Mesodermal cell (in vitro differentiated cells): ENCODE results near the gene ANKRD44.

Experiments used
- H3K27ac ChIP-seq: 2 replicates; pipeline ENCODE4 v1.7.0; 2013; ENCODE audit warnings: mild to moderate bottlenecking, low read depth, low read length, moderate library complexity; ENCODE audit not compliant: severe bottlenecking
- H3K36me3 ChIP-seq: 2 replicates; pipeline ENCODE4 v1.7.1; 2013; ENCODE audit warnings: mild to moderate bottlenecking, low read length, moderate library complexity; ENCODE audit not compliant: control insufficient read depth, insufficient read depth
- H3K4me1 ChIP-seq: one replicate; pipeline ENCODE4 v1.7.1; 2013; ENCODE audit warnings: mild to moderate bottlenecking, low read length; ENCODE audit not compliant: insufficient read depth, control insufficient read depth, poor library complexity, severe bottlenecking
- H3K4me3 ChIP-seq: 2 replicates; pipeline ENCODE4 v1.7.0; 2013; ENCODE audit warnings: low read length, control low read depth, mild to moderate bottlenecking; ENCODE audit not compliant: insufficient read depth, poor library complexity, severe bottlenecking; ENCODE audit errors: extremely low read depth
- H3K9me3 ChIP-seq: 2 replicates; pipeline ENCODE4 v1.7.1; 2013; ENCODE audit warnings: mild to moderate bottlenecking, low read length, moderate library complexity; ENCODE audit not compliant: control insufficient read depth
- WGBS, 2 experiments: methylation state at CpG; one replicate each; pipeline ENCODE4 v1.1.5; 2013; ENCODE audit warnings: missing lambda C conversion rate in 2 of 2; ENCODE audit not compliant: insufficient coverage in 2 of 2; 5-methylcytosine and 5-hydroxymethylcytosine counted together

The ANKRD44 gene

DNA sequence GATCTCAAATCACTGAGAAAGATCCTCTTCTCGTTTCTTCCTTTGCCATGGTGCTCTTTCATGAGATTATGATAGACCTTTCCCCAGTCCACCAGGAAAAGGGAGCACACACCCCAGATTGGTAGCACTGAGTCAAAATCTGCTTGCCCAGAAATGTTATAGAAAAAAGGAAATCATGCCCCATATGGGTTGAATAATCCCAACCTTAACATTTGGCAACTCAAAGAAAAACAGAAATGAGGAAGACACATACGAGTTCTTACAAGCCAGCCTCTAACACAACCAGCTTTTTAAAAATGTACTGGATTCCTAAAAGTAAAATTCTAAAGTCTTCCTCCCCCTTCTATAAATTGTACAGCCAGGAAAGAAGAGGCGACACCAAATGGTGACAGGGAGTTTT, 103.0 kb downstream of the ANKRD44 start:
- Histone ChIP-seq H3K27ac (no peak overlapping the region), H3K4me1 (peaks cover 8% of the 10 kb centered on the region), H3K4me3 (no peak overlapping the region), H3K36me3 (no peaks in the 10 kb centered on the region), H3K9me3 (no peaks in the 10 kb centered on the region)
- 100% methylated on average over 1 of the region's 3 CpGs; no CpG with 5 or more reads in 1 of the 2 experiments for WGBS, 2 experiments

GRCh38 chr2:197207106-197207505, 103.5 kb downstream of the ANKRD44 start:
- WGBS, 2 experiments: 33 to 73% methylated on average over 1 of the region's 2 CpGs
- no peaks in the 10 kb centered on the region for H3K9me3 ChIP-seq
- no peak overlapping the region for H3K4me3 ChIP-seq
- H3K4me1 ChIP-seq: peaks cover 7% of the 10 kb centered on the region
- no peak overlapping the region for H3K27ac ChIP-seq
- no peaks in the 10 kb centered on the region for H3K36me3 ChIP-seq

DNA sequence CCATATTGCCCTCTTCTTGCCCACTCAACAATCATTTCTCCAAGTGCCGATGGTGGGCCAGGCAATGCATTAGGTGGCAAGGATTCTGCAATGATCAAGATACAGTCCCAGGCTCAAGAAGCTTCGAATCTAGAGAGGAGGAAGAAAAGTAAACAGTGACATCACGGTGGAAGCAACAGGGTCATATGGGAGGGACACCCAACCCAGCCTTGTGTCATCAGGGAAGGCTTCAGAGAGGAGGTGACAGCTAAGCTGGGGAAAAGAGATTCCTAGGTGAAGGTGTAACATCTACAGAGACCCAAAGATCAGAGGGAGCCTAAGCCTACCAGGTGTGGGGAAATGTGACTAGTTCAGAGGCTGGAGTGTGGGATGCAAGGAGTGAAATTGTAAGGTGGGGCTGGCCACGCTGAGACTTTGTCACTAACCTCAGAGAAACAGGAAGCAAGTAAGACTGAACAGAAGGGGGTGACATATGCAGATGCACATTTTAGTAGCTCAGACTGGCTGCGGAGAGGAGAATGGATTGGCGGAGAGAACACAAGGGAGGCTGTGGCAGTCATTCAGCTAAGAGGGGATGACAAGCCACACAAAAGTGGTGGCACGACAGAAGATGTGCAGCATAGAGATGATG, 104.9 kb downstream of the ANKRD44 start:
- H3K4me3 ChIP-seq: no peak overlapping the region
- no peaks in the 10 kb centered on the region for H3K36me3 ChIP-seq
- peaks cover 7% of the 10 kb centered on the region for H3K4me1 ChIP-seq
- H3K27ac ChIP-seq: no peak overlapping the region
- 73 to 87% methylated on average over 5 to 6 of the region's 7 CpGs for WGBS, 2 experiments
- no peaks in the 10 kb centered on the region for H3K9me3 ChIP-seq

DNA sequence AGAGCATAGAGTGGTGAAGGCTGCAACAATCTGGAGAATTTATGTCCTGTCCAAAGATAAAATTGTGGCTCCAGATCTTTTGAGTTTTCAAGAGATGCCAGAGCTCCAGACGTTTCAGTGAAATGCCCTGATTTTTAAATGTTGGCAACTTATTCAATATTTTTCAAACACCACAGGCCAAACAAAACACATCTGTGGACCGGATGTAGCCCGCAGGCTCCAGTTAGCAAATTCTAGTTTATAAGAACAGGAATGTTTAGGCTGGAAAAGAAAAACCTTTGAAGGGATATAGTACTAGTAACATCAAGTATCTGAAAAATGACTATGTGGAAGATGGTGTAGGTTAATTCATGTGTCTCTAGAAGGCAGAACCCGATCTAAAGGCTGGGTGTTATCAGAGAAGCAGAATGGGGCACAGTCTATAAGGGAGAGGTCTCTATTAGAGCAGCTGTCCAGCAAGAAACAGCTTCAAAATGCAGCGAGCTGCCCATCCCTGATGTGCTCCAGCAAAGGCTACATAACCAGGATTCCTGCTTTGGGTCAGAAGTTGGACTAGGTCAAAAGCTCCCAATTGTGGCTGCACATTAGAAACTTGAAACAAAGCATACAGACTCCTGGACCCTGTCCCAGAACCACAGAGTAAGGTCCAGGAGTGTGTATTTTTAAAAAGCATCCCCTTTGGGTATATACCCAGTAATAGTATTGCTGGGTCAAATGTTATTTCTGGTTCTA, 105.9 kb downstream of the ANKRD44 start:
- no peaks in the 10 kb centered on the region for H3K36me3 ChIP-seq
- WGBS, 2 experiments: 87 to 95% methylated on average over 3 of the region's 5 CpGs
- no peak overlapping the region for H3K4me3 ChIP-seq
- no peaks in the 10 kb centered on the region for H3K9me3 ChIP-seq
- no peak overlapping the region for H3K27ac ChIP-seq
- H3K4me1 ChIP-seq: no peaks in the 10 kb centered on the region

DNA sequence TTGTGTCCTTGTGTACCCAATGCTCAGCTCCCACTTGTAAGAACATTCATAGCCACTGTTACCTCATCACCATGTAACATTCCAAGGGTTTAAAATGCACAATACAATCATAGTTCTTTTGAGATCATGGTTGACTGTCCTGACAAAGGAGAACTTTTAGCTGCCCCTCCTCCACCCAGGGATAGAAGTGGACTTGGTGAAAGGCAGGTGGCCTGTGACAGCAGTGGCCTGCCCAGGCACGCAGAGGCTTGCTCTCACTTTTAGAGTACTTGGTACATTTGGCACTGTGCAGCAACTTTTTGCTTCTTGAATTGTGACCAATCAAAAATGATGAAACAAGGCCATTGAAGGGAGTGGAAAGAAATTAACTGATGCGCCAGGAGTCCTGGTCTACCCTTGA, 108.7 kb downstream of the ANKRD44 start:
- Histone ChIP-seq H3K9me3 (no peaks in the 10 kb centered on the region), H3K4me1 (no peaks in the 10 kb centered on the region), H3K27ac (no peak overlapping the region), H3K36me3 (no peaks in the 10 kb centered on the region), H3K4me3 (no peak overlapping the region)
- 95 to 97% methylated on average over 2 of the region's 2 CpGs for WGBS, 2 experiments

DNA sequence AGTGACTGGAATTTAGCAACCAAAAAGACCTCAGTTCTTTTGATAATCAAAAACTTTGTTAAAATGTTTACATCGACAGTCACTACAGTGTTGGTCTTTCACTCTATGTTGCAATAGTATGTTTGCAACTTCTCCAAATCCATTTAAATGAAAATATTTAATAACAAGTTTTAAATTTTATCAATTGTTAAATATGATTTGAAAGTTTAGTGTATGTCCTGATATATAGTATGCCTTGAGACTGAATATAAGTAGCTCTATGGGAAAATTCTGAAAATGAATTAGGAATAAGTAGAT, 109.9 kb downstream of the ANKRD44 start:
- H3K4me1 ChIP-seq: no peaks in the 10 kb centered on the region
- H3K27ac ChIP-seq: no peak overlapping the region
- H3K9me3 ChIP-seq: no peaks in the 10 kb centered on the region
- no peaks in the 10 kb centered on the region for H3K36me3 ChIP-seq
- no CpG with 5 or more reads among the region's 1 CpG for whole genome bisulfite sequencing, 2 experiments
- H3K4me3 ChIP-seq: no peak overlapping the region

GRCh38 chr2:197200051-197200761, 110.4 kb downstream of the ANKRD44 start:
- H3K27ac ChIP-seq: no peak overlapping the region

GRCh38 chr2:197198890-197199289, 111.7 kb downstream of the ANKRD44 start:
- Histone ChIP-seq H3K4me3 (no peak overlapping the region), H3K9me3 (no peaks in the 10 kb centered on the region), H3K4me1 (no peaks in the 10 kb centered on the region), H3K36me3 (no peaks in the 10 kb centered on the region), H3K27ac (no peak overlapping the region)
- WGBS, 2 experiments: 96 to 98% methylated on average over 4 to 9 of the region's 12 CpGs

More at GRCh38 chr2:197200051-197200761, 110.4 kb downstream of the ANKRD44 start:
- Histone ChIP-seq H3K4me1 (no peaks in the 10 kb centered on the region), H3K36me3 (no peaks in the 10 kb centered on the region), H3K4me3 (no peak overlapping the region), H3K9me3 (no peaks in the 10 kb centered on the region)
- WGBS, 2 experiments: 64 to 82% methylated on average over 1 to 2 of the region's 3 CpGs

DNA sequence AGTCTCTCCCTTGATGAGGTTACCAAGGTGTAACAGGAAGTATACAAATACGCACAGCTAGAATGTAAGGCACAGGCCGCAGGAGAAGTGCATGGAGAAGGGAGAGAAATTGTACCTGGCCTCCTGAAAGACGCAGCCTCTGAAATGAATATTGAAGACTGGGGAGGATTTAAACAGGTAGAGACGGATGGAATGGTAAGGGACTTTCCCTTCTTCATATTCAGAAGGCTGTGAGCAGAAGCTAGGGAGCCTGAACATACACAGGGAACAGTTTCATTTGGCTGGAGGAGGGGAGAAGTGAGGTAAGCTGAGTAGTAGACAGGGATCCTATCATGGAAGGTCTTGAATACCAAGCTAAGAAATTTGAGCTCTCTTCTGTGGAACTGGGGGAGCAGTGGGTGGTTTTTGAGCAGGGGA, 112.7 kb downstream of the ANKRD44 start:
- Histone ChIP-seq H3K4me1 (no peaks in the 10 kb centered on the region), H3K4me3 (no peak overlapping the region), H3K36me3 (no peaks in the 10 kb centered on the region), H3K9me3 (no peaks in the 10 kb centered on the region), H3K27ac (no peak overlapping the region)
- WGBS, 2 experiments: 91 to 93% methylated on average over 2 to 3 of the region's 4 CpGs

GRCh38 chr2:197196541-197197180, 113.9 kb downstream of the ANKRD44 start:
- Histone ChIP-seq H3K4me1 (no peaks in the 10 kb centered on the region), H3K27ac (no peak overlapping the region), H3K4me3 (no peak overlapping the region), H3K36me3 (no peaks in the 10 kb centered on the region), H3K9me3 (no peaks in the 10 kb centered on the region)
- WGBS, 2 experiments: 0 to 11% methylated on average over 1 of the region's 2 CpGs
